AG04449 (cell line): ENCODE data around the gene TBC1D2.

Source experiments
- CTCF ChIA-PET: fragments of 350-600 bp; formaldehyde crosslinking; extraction: SDS; loops from one replicate; lab custom pipeline; 2021; ENCODE audit warnings: antibody characterized with exemption; lab: Yijun Ruan, JAX
- POLR2A ChIA-PET: fragments of 400-600, 350-600 bp; formaldehyde crosslinking; extraction: SDS; loops from one replicate; lab custom pipeline; 2020; ENCODE audit warnings: antibody characterized with exemption, inconsistent platforms; lab: Yijun Ruan, JAX
- DNase-seq: peaks from one replicate; pipeline ENCODE4 v3.0.0-alpha.2; 2010; ENCODE audit warnings: low read depth, low spot score
- H3K4me3 ChIP-seq: 2 replicates; pipeline ENCODE4 v1.5.1; 2011; ENCODE audit warnings: low read depth, mild to moderate bottlenecking, control low read depth, low read length
- CTCF ChIP-seq: IDR thresholded peaks from one replicate; pipeline ENCODE4 v1.5.1; 2011; ENCODE audit warnings: mild to moderate bottlenecking, moderate library complexity, low read length, control low read depth, inconsistent platforms; ENCODE audit not compliant: insufficient read depth; ENCODE audit errors: missing control alignments

Gene TBC1D2

GRCh38 chr9:98201102-98201501 is 54.3 kb downstream of the TBC1D2 start:
- no peak for TF ChIP-seq CTCF
- POLR2A ChIA-PET: interaction anchor here (0.7 kb wide), 1 partner anchor 595 kb away, joined by 4 read pairs; no protein-coding TSS in a partner anchor
- CTCF ChIA-PET: interaction anchor here (11.3 kb wide), 1 partner anchor 56 kb away, joined by 115 read pairs; the partner anchor contains the start of gene TBC1D2
- no peak for DNase-seq
- no peak overlapping the region for H3K4me3 ChIP-seq

GRCh38 chr9:98199388-98200033 is 55.9 kb downstream of the TBC1D2 start:
- no peak for DNase-seq
- no peak overlapping the region for H3K4me3 ChIP-seq
- CTCF ChIA-PET: interaction anchor here (1.2 kb wide), 1 partner anchor 64 kb away, joined by 5 read pairs; no protein-coding TSS in a partner anchor
- no peak for TF ChIP-seq CTCF
- POLR2A ChIA-PET: no interaction called here

- ChIA-PET CTCF (interaction anchor here (2.6 to 6.7 kb wide), 2 partner anchors 10 to 272 kb away, joined by 15 to 75 read pairs; partner anchors contain the start of gene TRMO), POLR2A (no interaction called here)
- no peak for TF ChIP-seq CTCF
- no peak for DNase-seq
- no peak overlapping the region for H3K4me3 ChIP-seq
Measured at GRCh38 chr9:98195671-98196070, 59.8 kb downstream of the TBC1D2 start.

GRCh38 chr9:98193336-98193944 is 62.0 kb downstream of the TBC1D2 start:
- ChIA-PET CTCF (interaction anchor here (0.6 to 6.7 kb wide), 25 partner anchors 9 to 582 kb away, joined by 3 to 75 read pairs (median 4); partner anchors contain the start of genes TBC1D2, TRIM14 and TRMO), POLR2A (interaction anchor here (1.2 to 1.3 kb wide), 2 partner anchors 62 to 168 kb away, joined by 3 to 4 read pairs; partner anchors contain the start of gene TBC1D2)
- no peak for DNase-seq
- H3K4me3 ChIP-seq: peak overlapping the region; percentile 65
- no peak for TF ChIP-seq CTCF

GRCh38 chr9:98192503-98193335 is 62.7 kb downstream of the TBC1D2 start, which contains the start of gene CORO2A:
CORO2A (minus strand) TSS chr9:98192637; CDS start chr9:98157660, 34,977 bp downstream.
- no peak for DNase-seq
- peak; percentile 71 for TF ChIP-seq CTCF
- ChIA-PET CTCF (interaction anchor here (0.6 to 6.7 kb wide), 26 partner anchors 8 to 601 kb away, joined by 3 to 75 read pairs (median 4); partner anchors contain the start of genes TBC1D2, TRIM14 and TRMO), POLR2A (interaction anchor here (0.7 to 1.3 kb wide), 2 partner anchors 15 to 63 kb away, joined by 3 to 4 read pairs; partner anchors contain the start of gene TBC1D2)
- H3K4me3 ChIP-seq: peak within 1 kb of the TSS; percentile 65
